SU-DHL-6 (cell line): ENCODE data around the gene ATE1.

Source experiments
- EZH2phosphoT487 ChIP-seq: fragments of 200-600 bp; sonication (generic), shearing (Covaris generic); conservative IDR thresholded peaks from 2 replicates; pipeline ENCODE4 v1.6.1; 2018; ENCODE audit warnings: mild to moderate bottlenecking, antibody characterized with exemption, low read length, moderate library complexity, mixed read lengths
- TF ChIP-seq, protein P1 (sequence below): fragments of 200-600 bp; sonication (generic); IDR thresholded peaks from one replicate; pipeline ENCODE4 v1.5.1; 2017; ENCODE audit warnings: antibody characterized with exemption, mild to moderate bottlenecking, low read length, moderate library complexity; ENCODE audit not compliant: insufficient read depth, poor library complexity, severe bottlenecking

DNA sequence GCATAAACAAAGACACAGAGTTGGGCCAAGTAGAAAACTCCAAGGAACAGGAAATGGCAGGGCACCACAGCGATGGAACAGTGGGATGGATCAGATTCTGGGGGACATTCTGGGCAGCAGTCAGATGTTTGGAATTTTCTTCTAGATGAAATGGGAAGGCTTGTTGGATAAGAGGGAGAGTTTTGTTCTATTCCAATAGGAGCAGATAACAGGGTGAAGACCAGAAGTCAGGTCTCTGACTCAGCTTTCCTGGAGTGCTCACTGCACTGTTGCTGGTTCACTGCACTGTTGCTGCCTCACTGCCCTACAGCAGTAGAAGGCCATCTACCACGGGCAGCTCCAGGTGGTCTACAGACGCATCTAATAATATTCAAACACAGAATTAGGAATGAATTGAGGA, 135.6 kb downstream of the ATE1 start:
- TF ChIP-seq, protein P1, sequence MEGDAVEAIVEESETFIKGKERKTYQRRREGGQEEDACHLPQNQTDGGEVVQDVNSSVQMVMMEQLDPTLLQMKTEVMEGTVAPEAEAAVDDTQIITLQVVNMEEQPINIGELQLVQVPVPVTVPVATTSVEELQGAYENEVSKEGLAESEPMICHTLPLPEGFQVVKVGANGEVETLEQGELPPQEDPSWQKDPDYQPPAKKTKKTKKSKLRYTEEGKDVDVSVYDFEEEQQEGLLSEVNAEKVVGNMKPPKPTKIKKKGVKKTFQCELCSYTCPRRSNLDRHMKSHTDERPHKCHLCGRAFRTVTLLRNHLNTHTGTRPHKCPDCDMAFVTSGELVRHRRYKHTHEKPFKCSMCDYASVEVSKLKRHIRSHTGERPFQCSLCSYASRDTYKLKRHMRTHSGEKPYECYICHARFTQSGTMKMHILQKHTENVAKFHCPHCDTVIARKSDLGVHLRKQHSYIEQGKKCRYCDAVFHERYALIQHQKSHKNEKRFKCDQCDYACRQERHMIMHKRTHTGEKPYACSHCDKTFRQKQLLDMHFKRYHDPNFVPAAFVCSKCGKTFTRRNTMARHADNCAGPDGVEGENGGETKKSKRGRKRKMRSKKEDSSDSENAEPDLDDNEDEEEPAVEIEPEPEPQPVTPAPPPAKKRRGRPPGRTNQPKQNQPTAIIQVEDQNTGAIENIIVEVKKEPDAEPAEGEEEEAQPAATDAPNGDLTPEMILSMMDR = no peak
- no peak for TF ChIP-seq EZH2phosphoT487
